ENCODE data around the gene NAA30. TPM values are rescaled to one million over a fixed set of nuclear protein-coding genes. Genes with fewer than 3 reads are reported as not detected.

Gene NAA30
- total RNA-seq, 1 experiment from 2014 or later, result 17.8 TPM

- TF ChIP-seq IRF1 (CRISPR knock-in tag; IDR thresholded peaks at IDR 0.05), result no peak
- TF ChIP-seq, protein P1, sequence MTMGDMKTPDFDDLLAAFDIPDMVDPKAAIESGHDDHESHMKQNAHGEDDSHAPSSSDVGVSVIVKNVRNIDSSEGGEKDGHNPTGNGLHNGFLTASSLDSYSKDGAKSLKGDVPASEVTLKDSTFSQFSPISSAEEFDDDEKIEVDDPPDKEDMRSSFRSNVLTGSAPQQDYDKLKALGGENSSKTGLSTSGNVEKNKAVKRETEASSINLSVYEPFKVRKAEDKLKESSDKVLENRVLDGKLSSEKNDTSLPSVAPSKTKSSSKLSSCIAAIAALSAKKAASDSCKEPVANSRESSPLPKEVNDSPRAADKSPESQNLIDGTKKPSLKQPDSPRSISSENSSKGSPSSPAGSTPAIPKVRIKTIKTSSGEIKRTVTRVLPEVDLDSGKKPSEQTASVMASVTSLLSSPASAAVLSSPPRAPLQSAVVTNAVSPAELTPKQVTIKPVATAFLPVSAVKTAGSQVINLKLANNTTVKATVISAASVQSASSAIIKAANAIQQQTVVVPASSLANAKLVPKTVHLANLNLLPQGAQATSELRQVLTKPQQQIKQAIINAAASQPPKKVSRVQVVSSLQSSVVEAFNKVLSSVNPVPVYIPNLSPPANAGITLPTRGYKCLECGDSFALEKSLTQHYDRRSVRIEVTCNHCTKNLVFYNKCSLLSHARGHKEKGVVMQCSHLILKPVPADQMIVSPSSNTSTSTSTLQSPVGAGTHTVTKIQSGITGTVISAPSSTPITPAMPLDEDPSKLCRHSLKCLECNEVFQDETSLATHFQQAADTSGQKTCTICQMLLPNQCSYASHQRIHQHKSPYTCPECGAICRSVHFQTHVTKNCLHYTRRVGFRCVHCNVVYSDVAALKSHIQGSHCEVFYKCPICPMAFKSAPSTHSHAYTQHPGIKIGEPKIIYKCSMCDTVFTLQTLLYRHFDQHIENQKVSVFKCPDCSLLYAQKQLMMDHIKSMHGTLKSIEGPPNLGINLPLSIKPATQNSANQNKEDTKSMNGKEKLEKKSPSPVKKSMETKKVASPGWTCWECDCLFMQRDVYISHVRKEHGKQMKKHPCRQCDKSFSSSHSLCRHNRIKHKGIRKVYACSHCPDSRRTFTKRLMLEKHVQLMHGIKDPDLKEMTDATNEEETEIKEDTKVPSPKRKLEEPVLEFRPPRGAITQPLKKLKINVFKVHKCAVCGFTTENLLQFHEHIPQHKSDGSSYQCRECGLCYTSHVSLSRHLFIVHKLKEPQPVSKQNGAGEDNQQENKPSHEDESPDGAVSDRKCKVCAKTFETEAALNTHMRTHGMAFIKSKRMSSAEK (CRISPR knock-in tag; IDR thresholded peaks at IDR 0.05; ENCODE audit: borderline replicate concordance), result no peak
- TF ChIP-seq JAZF1 (CRISPR knock-in tag; IDR thresholded peaks at IDR 0.05), result no peak
- TF ChIP-seq SOX15 (CRISPR knock-in tag; IDR thresholded peaks at IDR 0.05), result no peak
- TF ChIP-seq ZNF317 (CRISPR knock-in tag; IDR thresholded peaks at IDR 0.05; ENCODE audit: borderline replicate concordance, low read depth), result no peak
These were observed 8.1 kb upstream of the NAA30 start (continued) for GRCh38 chr14:57382283-57382682.

GRCh38 chr14:57383125-57383745 lies 7.2 kb upstream of the NAA30 start:
- Mint-ChIP-seq H3K4me1 (peaks cover 12% of the 10 kb centered on the region), H3K36me3 (no peaks in the 10 kb centered on the region), H3K27ac (no peak overlapping the region), H3K9me3 (no peaks in the 10 kb centered on the region), H3K27me3 (ENCODE audit: low read depth) (peaks cover 52% of the 10 kb centered on the region), H3K4me3 (no peak overlapping the region)
- ATAC-seq (no peak), DNase-seq (ENCODE audit: low spot score) (no peak)
- ChIA-PET POLR2A (no interaction called here), CTCF (no interaction called here)
- TF ChIP-seq GTF2I (CRISPR knock-in tag; conservative IDR thresholded peaks at IDR 0.05), result no peak

GRCh38 chr14:57388067-57388466 lies 2.3 kb upstream of the NAA30 start:
- POLR2A ChIA-PET, result no interaction called here

More at GRCh38 chr14:57388067-57388466, 2.3 kb upstream of the NAA30 start:
- Mint-ChIP-seq H3K27me3 (ENCODE audit: low read depth) (peaks cover 27% of the 10 kb centered on the region), H3K36me3 (no peaks in the 10 kb centered on the region; the same call in 1 of the 2 replicates), H3K9me3 (no peaks in the 10 kb centered on the region), H3K27ac (no peak overlapping the region), H3K4me3 (no peak overlapping the region), H3K4me1 (peaks cover 37% of the 10 kb centered on the region)
- ATAC-seq, result no peak
- no peak for TF ChIP-seq TEAD1 (CRISPR knock-in tag; IDR thresholded peaks at IDR 0.05)
- TF ChIP-seq ZNF138 (CRISPR knock-in tag; conservative IDR thresholded peaks at IDR 0.05), result no peak
- TF ChIP-seq CBFB (CRISPR knock-in tag; IDR thresholded peaks at IDR 0.05; ENCODE audit: low read depth), result no peak
- no peak for TF ChIP-seq ZNF232 (CRISPR knock-in tag; IDR thresholded peaks at IDR 0.05)
- TF ChIP-seq, protein P2, sequence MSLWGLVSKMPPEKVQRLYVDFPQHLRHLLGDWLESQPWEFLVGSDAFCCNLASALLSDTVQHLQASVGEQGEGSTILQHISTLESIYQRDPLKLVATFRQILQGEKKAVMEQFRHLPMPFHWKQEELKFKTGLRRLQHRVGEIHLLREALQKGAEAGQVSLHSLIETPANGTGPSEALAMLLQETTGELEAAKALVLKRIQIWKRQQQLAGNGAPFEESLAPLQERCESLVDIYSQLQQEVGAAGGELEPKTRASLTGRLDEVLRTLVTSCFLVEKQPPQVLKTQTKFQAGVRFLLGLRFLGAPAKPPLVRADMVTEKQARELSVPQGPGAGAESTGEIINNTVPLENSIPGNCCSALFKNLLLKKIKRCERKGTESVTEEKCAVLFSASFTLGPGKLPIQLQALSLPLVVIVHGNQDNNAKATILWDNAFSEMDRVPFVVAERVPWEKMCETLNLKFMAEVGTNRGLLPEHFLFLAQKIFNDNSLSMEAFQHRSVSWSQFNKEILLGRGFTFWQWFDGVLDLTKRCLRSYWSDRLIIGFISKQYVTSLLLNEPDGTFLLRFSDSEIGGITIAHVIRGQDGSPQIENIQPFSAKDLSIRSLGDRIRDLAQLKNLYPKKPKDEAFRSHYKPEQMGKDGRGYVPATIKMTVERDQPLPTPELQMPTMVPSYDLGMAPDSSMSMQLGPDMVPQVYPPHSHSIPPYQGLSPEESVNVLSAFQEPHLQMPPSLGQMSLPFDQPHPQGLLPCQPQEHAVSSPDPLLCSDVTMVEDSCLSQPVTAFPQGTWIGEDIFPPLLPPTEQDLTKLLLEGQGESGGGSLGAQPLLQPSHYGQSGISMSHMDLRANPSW (CRISPR knock-in tag; conservative IDR thresholded peaks at IDR 0.05; ENCODE audit: low read depth), result no peak
- no peak for TF ChIP-seq ZNF263 (CRISPR knock-in tag; IDR thresholded peaks at IDR 0.05; ENCODE audit: low read depth)
- TF ChIP-seq, protein P3, sequence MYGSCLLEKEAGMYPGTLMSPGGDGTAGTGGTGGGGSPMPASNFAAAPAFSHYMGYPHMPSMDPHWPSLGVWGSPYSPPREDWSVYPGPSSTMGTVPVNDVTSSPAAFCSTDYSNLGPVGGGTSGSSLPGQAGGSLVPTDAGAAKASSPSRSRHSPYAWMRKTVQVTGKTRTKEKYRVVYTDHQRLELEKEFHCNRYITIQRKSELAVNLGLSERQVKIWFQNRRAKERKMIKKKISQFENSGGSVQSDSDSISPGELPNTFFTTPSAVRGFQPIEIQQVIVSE (CRISPR knock-in tag; IDR thresholded peaks at IDR 0.05; ENCODE audit: borderline replicate concordance), result no peak
- no peak for TF ChIP-seq MAX (CRISPR knock-in tag; IDR thresholded peaks at IDR 0.05)
- TF ChIP-seq JUN (CRISPR knock-in tag; IDR thresholded peaks at IDR 0.05), result no peak
- TF ChIP-seq ZNF671 (CRISPR knock-in tag; IDR thresholded peaks at IDR 0.05), result no peak
- TF ChIP-seq CTCF (IDR thresholded peaks at IDR 0.05), result no peak
- CTCF ChIA-PET, result no interaction called here
- no peak for DNase-seq (ENCODE audit: low spot score)
